Measurements from ENCODE around the gene DNAJC9.

Gene DNAJC9

GRCh38 chr10:73232887-73233286, 14.2 kb downstream of the DNAJC9 start:
- H3K36me3 ChIP-seq (ENCODE audit: control insufficient read depth, low read length) = peaks cover 42% of the 10 kb centered on the region
- no peak for TF ChIP-seq EZH2phosphoT487 (IDR thresholded peaks at IDR 0.05; ENCODE audit: borderline replicate concordance, low read length)
- TF ChIP-seq CTCF (IDR thresholded peaks at IDR 0.05; ENCODE audit: low read depth, low read length, poor library complexity, severe bottlenecking) = no peak

GRCh38 chr10:73229567-73229966, 17.5 kb downstream of the DNAJC9 start:
- Histone ChIP-seq H3F3A (ENCODE audit: control insufficient read depth, insufficient read depth) (peaks cover 15% of the 10 kb centered on the region; the same call in 1 of the 2 replicates), H3K79me2 (ENCODE audit: control insufficient read depth, low read length) (no peaks in the 10 kb centered on the region), H3K4me2 (ENCODE audit: low read length) (no peak overlapping the region), H3K4me1 (ENCODE audit: control insufficient read depth, low read length) (no peaks in the 10 kb centered on the region), H3K9me2 (replicated peaks; ENCODE audit: control insufficient read depth, low read length) (no peaks in the 10 kb centered on the region), H3K36me3 (ENCODE audit: control insufficient read depth, low read length) (peaks cover 20% of the 10 kb centered on the region), H3K27ac (ENCODE audit: low read depth, low read length) (no peak overlapping the region), H4K20me1 (ENCODE audit: control insufficient read depth, insufficient read depth, low read depth, low read length) (no peaks in the 10 kb centered on the region), H3K9me3 (ENCODE audit: control insufficient read depth, insufficient read depth, low read length) (no peaks in the 10 kb centered on the region), H3K27me3 (ENCODE audit: control insufficient read depth, low read length) (no peaks in the 10 kb centered on the region), H3K4me3 (ENCODE audit: low read length) (no peak overlapping the region)
- TF ChIP-seq EZH2phosphoT487 (IDR thresholded peaks at IDR 0.05; ENCODE audit: borderline replicate concordance, low read length) (no peak), CTCF (IDR thresholded peaks at IDR 0.05; ENCODE audit: low read depth, low read length, poor library complexity, severe bottlenecking) (no peak)

More at GRCh38 chr10:73232887-73233286, 14.2 kb downstream of the DNAJC9 start:
- Histone ChIP-seq H4K20me1 (ENCODE audit: control insufficient read depth, insufficient read depth, low read depth, low read length) (no peaks in the 10 kb centered on the region), H3F3A (ENCODE audit: control insufficient read depth, insufficient read depth) (peaks cover 19% of the 10 kb centered on the region; the same call in 1 of the 2 replicates), H3K4me2 (ENCODE audit: low read length) (no peak overlapping the region), H3K27ac (ENCODE audit: low read depth, low read length) (no peak overlapping the region), H3K9me3 (ENCODE audit: control insufficient read depth, insufficient read depth, low read length) (no peaks in the 10 kb centered on the region), H3K27me3 (ENCODE audit: control insufficient read depth, low read length) (no peaks in the 10 kb centered on the region), H3K4me3 (ENCODE audit: low read length) (no peak overlapping the region), H3K79me2 (ENCODE audit: control insufficient read depth, low read length) (no peaks in the 10 kb centered on the region), H3K4me1 (ENCODE audit: control insufficient read depth, low read length) (no peaks in the 10 kb centered on the region), H3K9me2 (replicated peaks; ENCODE audit: control insufficient read depth, low read length) (no peaks in the 10 kb centered on the region)

- Histone ChIP-seq H3K27me3 (ENCODE audit: control insufficient read depth, low read length) (no peaks in the 10 kb centered on the region), H3K36me3 (ENCODE audit: control insufficient read depth, low read length) (peaks cover 8% of the 10 kb centered on the region), H3K79me2 (ENCODE audit: control insufficient read depth, low read length) (no peaks in the 10 kb centered on the region), H3K27ac (ENCODE audit: low read depth, low read length) (no peak overlapping the region), H3K4me3 (ENCODE audit: low read length) (no peak overlapping the region), H3K9me2 (replicated peaks; ENCODE audit: control insufficient read depth, low read length) (no peaks in the 10 kb centered on the region), H3F3A (ENCODE audit: control insufficient read depth, insufficient read depth) (0 out of 2 replicates have a peak, but pooled peaks cover 6% of the 10 kb centered on the region), H3K9me3 (ENCODE audit: control insufficient read depth, insufficient read depth, low read length) (no peaks in the 10 kb centered on the region), H3K4me1 (ENCODE audit: control insufficient read depth, low read length) (no peaks in the 10 kb centered on the region), H3K4me2 (ENCODE audit: low read length) (no peak overlapping the region), H4K20me1 (ENCODE audit: control insufficient read depth, insufficient read depth, low read depth, low read length) (no peaks in the 10 kb centered on the region)
- no peak for TF ChIP-seq CTCF (IDR thresholded peaks at IDR 0.05; ENCODE audit: low read depth, low read length, poor library complexity, severe bottlenecking)
- no peak for TF ChIP-seq EZH2phosphoT487 (IDR thresholded peaks at IDR 0.05; ENCODE audit: borderline replicate concordance, low read length)
Observed at GRCh38 chr10:73228247-73228646, 18.8 kb downstream of the DNAJC9 start.

Measured in DOHH2 (cell line).